ENCODE data around the gene NOP10. TPM values are rescaled to one million over a fixed set of nuclear protein-coding genes. Genes with fewer than 3 reads are reported as not detected.

NOP10 gene
- total RNA-seq, 1 experiment from 2014 or later, result 208 TPM

DNA sequence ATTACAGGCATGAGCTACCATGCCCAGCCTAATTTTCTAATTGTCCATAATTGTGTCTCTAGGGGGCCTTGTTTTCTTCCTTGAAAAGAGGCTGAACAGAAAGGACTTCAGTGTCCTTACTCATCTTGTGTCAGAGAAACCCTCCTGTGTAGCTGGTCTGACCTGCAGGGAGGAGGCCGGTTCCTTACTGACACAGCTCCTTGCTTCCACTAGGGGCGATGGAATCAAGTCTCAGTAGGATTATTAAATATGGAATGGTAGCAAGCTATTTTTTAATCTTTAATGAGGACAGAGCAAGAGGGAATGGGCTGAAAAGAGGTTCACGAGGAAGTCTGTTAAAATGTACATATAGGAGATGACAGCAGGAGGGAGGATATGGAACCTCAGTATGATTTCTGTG, 15.4 kb upstream of the NOP10 start:
- POLR2A ChIA-PET (ENCODE audit: low non-redundant PET), result interaction anchor here (0.6 kb wide), 1 partner anchor 126 kb away, joined by 4 read pairs; no protein-coding TSS in a partner anchor

DNA sequence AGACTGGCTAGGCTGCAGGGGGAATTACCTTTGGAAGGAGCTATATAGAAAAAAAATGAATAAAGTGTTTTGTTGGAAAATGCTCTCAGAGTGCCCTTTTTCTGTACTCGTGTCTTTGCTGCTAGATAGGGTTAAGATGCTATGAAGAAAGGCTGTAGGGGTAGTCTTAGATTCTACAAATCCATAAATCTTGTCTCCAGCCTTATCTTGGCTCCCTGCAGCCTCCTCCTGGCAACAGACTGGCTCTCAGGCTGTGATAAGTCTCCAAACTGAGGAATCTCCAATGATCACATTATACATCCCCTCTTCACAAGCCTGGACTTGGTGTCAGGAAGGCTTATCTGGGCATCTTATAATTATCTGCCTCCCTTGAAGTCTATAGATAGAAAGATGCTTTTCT, 14.7 kb upstream of the NOP10 start:
- H3K4me3 ChIP-seq (ENCODE audit: low read depth, low read length, poor library complexity, severe bottlenecking), result no peak overlapping the region
- ChIA-PET POLR2A (ENCODE audit: low non-redundant PET) (interaction anchor here (0.6 kb wide), 1 partner anchor 125 kb away, joined by 4 read pairs; no protein-coding TSS in a partner anchor), CTCF (interaction anchor here (0.8 kb wide), 1 partner anchor 10 kb away, joined by 11 read pairs; no protein-coding TSS in a partner anchor)
- BruUV-seq (replicated peaks), result no TSS peak
- no peaks in the 10 kb centered on the region for H3K4me1 ChIP-seq (ENCODE audit: insufficient read depth, low read length, poor library complexity, severe bottlenecking)
- TF ChIP-seq CTCF (conservative IDR thresholded peaks at IDR 0.05; ENCODE audit: low read depth, low read length) (no peak), EZH2 (IDR thresholded peaks at IDR 0.05; ENCODE audit: borderline replicate concordance, low read depth, low read length, poor library complexity, severe bottlenecking) (no peak)
- H3K36me3 ChIP-seq (ENCODE audit: insufficient read depth, low read length, poor library complexity, severe bottlenecking), result peaks cover 6% of the 10 kb centered on the region
- H3K27ac ChIP-seq (ENCODE audit: low read depth, low read length, poor library complexity, severe bottlenecking), result no peak overlapping the region
- intact Hi-C loops (cut with micrococcal nuclease; ENCODE audit: unreplicated experiment), result no loop called here
- no peaks in the 10 kb centered on the region for H3K9me3 ChIP-seq (ENCODE audit: low read depth, low read length, poor library complexity, severe bottlenecking)
- H3K27me3 ChIP-seq (replicated peaks; ENCODE audit: insufficient read depth, low read depth, low read length, poor library complexity), result no peaks in the 10 kb centered on the region
- no peak for DNase-seq (ENCODE audit: low spot score)

More for the DNA sequence above, 15.4 kb upstream of the NOP10 start:
- Histone ChIP-seq H3K27me3 (replicated peaks; ENCODE audit: insufficient read depth, low read depth, low read length, poor library complexity) (no peaks in the 10 kb centered on the region), H3K27ac (ENCODE audit: low read depth, low read length, poor library complexity, severe bottlenecking) (no peak overlapping the region), H3K9me3 (ENCODE audit: low read depth, low read length, poor library complexity, severe bottlenecking) (no peaks in the 10 kb centered on the region), H3K4me3 (ENCODE audit: low read depth, low read length, poor library complexity, severe bottlenecking) (no peak overlapping the region), H3K36me3 (ENCODE audit: insufficient read depth, low read length, poor library complexity, severe bottlenecking) (peaks cover 6% of the 10 kb centered on the region), H3K4me1 (ENCODE audit: insufficient read depth, low read length, poor library complexity, severe bottlenecking) (no peaks in the 10 kb centered on the region)
- BruUV-seq (replicated peaks), result no TSS peak
- CTCF ChIA-PET, result interaction anchor here (0.7 to 0.8 kb wide), 2 partner anchors 9 to 1280 kb away, joined by 4 to 11 read pairs; no protein-coding TSS in a partner anchor
- DNase-seq (ENCODE audit: low spot score), result no peak
- intact Hi-C loops (cut with micrococcal nuclease; ENCODE audit: unreplicated experiment), result no loop called here
- TF ChIP-seq EZH2 (IDR thresholded peaks at IDR 0.05; ENCODE audit: borderline replicate concordance, low read depth, low read length, poor library complexity, severe bottlenecking) (no peak), CTCF (conservative IDR thresholded peaks at IDR 0.05; ENCODE audit: low read depth, low read length) (peak; percentile 38)

DNA sequence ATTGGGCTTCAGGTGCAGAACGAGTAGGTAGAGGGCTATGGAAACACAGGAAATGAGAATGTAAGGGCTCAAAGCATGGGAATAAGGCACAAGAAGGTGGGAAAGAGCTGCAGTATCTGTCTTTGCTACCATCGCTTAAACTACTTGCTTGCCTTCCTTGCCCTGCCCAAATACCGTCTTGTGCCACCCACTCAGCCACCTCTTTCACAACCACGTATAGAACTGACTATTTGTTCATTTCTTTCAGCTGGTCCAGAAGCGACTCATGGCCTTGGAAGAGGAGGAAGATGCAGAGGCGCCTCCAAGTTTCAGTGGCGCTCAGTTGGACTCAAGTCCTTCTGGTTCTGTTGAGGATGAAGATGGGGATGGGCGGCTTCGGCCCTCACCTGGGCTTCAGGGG, 12.3 kb upstream of the NOP10 start:
- no peak for DNase-seq (ENCODE audit: low spot score)
- ChIA-PET CTCF (no interaction called here), POLR2A (ENCODE audit: low non-redundant PET) (no interaction called here)
- H3K27me3 ChIP-seq (replicated peaks; ENCODE audit: insufficient read depth, low read depth, low read length, poor library complexity), result no peaks in the 10 kb centered on the region
- H3K4me1 ChIP-seq (ENCODE audit: insufficient read depth, low read length, poor library complexity, severe bottlenecking), result no peaks in the 10 kb centered on the region
- H3K9me3 ChIP-seq (ENCODE audit: low read depth, low read length, poor library complexity, severe bottlenecking), result no peaks in the 10 kb centered on the region
- peaks cover 6% of the 10 kb centered on the region for H3K36me3 ChIP-seq (ENCODE audit: insufficient read depth, low read length, poor library complexity, severe bottlenecking)
- intact Hi-C loops (cut with micrococcal nuclease; ENCODE audit: unreplicated experiment), result no loop called here
- BruUV-seq (replicated peaks), result no TSS peak
- H3K27ac ChIP-seq (ENCODE audit: low read depth, low read length, poor library complexity, severe bottlenecking), result no peak overlapping the region
- H3K4me3 ChIP-seq (ENCODE audit: low read depth, low read length, poor library complexity, severe bottlenecking), result no peak overlapping the region
- TF ChIP-seq EZH2 (IDR thresholded peaks at IDR 0.05; ENCODE audit: borderline replicate concordance, low read depth, low read length, poor library complexity, severe bottlenecking) (no peak), CTCF (conservative IDR thresholded peaks at IDR 0.05; ENCODE audit: low read depth, low read length) (no peak)

Data from A673 (cell line).